Stimulated activated naive CD8-positive, alpha-beta T cell treated with anti-CD3 and anti-CD28 coated beads, Interleukin-15, amount 100 ng/mL, for 72 hours (primary cell): Measurements from ENCODE around the gene PALD1.

ENCODE experiments used
- ATAC-seq: fragments of 150-1000 bp; cut with Tn5 transposase; 2 replicates; pipeline ENCODE4 v1.10.0; 2021; ENCODE audit warnings: mild to moderate bottlenecking, moderate library complexity
- DNase-seq, 2 donors: peaks; one replicate each; pipeline ENCODE4 v3.0.0; 2021 to 2022
- H3K27ac Mint-ChIP-seq, 2 donors: one replicate each; pipeline ENCODE4 v1.8.0; 2022; ENCODE audit warnings: mild to moderate bottlenecking in 2 of 2, mixed read lengths in 2 of 2, moderate library complexity in 2 of 2
- H3K27me3 Mint-ChIP-seq: one replicate; pipeline ENCODE4 v1.8.0; 2022; ENCODE audit warnings: mixed read lengths
- H3K4me1 Mint-ChIP-seq: one replicate; pipeline ENCODE4 v1.8.0; 2022; ENCODE audit warnings: mild to moderate bottlenecking, mixed read lengths
- H3K4me3 Mint-ChIP-seq, 2 donors: one replicate each; pipeline ENCODE4 v1.8.0; 2022; ENCODE audit warnings: mild to moderate bottlenecking in 2 of 2, mixed read lengths in 2 of 2, moderate library complexity in 1 of 2
- H3K9me3 Mint-ChIP-seq, 2 donors: one replicate each; pipeline ENCODE4 v1.8.0; 2022; ENCODE audit warnings: mixed read lengths in 2 of 2

Gene PALD1

GRCh38 chr10:70491614-70492013, 13.0 kb downstream of the PALD1 start:
- Mint-ChIP-seq H3K27me3 (peaks cover 13% of the 10 kb centered on the region), H3K4me3 (no peak overlapping the region), H3K9me3 (no peaks in the 10 kb centered on the region), H3K4me1 (peaks cover 31% of the 10 kb centered on the region), H3K27ac (no peak overlapping the region)
- ATAC-seq (no peak), DNase-seq (no peak)

- DNase-seq (no peak), ATAC-seq (no peak)
- Mint-ChIP-seq H3K4me1 (peaks cover 31% of the 10 kb centered on the region), H3K27me3 (peaks cover 13% of the 10 kb centered on the region), H3K9me3 (no peaks in the 10 kb centered on the region), H3K4me3 (no peak overlapping the region), H3K27ac (no peak overlapping the region)
Observed at GRCh38 chr10:70492786-70493659, 14.5 kb downstream of the PALD1 start.

- no peaks in the 10 kb centered on the region for H3K9me3 Mint-ChIP-seq
- peaks cover 31% of the 10 kb centered on the region for H3K4me1 Mint-ChIP-seq
- H3K27me3 Mint-ChIP-seq, result peaks cover 13% of the 10 kb centered on the region
- peak; percentile 50 for ATAC-seq
- H3K4me3 Mint-ChIP-seq, result peak overlapping the region; percentile 10 to 39
- DNase-seq, result peak in 1 of 2 donors; percentile 34
- H3K27ac Mint-ChIP-seq, result no peak overlapping the region
Observed at GRCh38 chr10:70493660-70494234, 15.2 kb downstream of the PALD1 start.

- H3K9me3 Mint-ChIP-seq, result no peaks in the 10 kb centered on the region
- peak overlapping the region; percentile 44 to 59 for H3K4me3 Mint-ChIP-seq
- DNase-seq (peak; percentile 21 to 53), ATAC-seq (peak; percentile 95)
- H3K27ac Mint-ChIP-seq, result no peak overlapping the region
- H3K4me1 Mint-ChIP-seq, result peaks cover 38% of the 10 kb centered on the region
- peaks cover 13% of the 10 kb centered on the region for H3K27me3 Mint-ChIP-seq
Observed at GRCh38 chr10:70494536-70494935, 16.0 kb downstream of the PALD1 start.

DNA sequence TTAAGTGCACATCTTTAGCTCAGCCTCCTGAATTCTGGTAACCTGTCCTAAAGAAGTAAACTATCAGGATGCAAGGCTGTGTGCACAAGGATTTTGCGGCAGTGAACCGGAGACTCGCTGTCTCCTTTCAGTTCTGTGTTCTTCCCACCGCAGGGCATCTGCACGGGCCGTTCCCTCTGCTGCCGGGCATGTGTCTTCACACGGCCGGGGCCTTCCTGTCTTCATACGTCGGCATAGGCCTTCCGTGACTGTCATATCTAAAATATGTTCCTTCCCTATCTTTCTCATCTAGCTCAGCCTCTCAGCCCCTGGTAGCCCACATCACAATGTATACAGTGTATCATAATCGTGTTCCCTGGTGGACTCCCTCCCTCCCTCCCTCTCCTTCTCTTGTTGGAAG, 16.4 kb downstream of the PALD1 start:
- peak in 1 of 2 donors; percentile 27 for DNase-seq
- no peaks in the 10 kb centered on the region for H3K9me3 Mint-ChIP-seq
- peak overlapping the region; percentile 44 to 59 for H3K4me3 Mint-ChIP-seq
- peaks cover 13% of the 10 kb centered on the region for H3K27me3 Mint-ChIP-seq
- peaks cover 42% of the 10 kb centered on the region for H3K4me1 Mint-ChIP-seq
- peak overlapping the region in 1 of 2 donors; percentile 68 for H3K27ac Mint-ChIP-seq
- ATAC-seq, result peak; percentile 55

DNA sequence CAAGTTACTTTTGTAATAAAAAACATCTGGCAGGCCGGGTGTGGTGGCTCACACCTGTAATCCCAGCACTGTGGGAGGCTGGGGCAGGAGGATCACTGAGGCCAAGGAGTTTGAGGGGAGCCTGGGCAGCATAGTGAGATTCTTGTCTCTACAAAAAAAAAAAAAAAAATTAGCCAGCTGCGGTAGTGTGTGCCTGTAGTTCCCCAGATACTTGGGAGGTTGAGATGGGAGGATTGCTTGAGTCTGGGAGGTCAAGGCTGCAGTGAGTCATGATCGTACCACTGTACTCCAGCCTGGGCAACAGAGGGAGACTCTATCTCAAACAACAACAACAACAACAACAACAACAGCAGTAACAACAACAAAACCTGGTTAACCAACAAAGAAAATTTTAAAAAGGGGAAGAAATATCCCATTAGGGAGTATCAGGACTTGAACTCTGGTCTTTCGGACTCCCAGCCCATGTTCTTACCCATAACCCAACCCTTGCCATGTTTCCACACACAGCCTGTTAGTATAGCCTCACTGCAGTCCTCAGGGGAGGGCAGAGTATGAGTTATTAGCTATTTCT, 17.2 kb downstream of the PALD1 start:
- H3K4me3 Mint-ChIP-seq, result no peak overlapping the region

GRCh38 chr10:70496341-70497119, 18.0 kb downstream of the PALD1 start:
- H3K9me3 Mint-ChIP-seq, result no peaks in the 10 kb centered on the region
- ATAC-seq (no peak), DNase-seq (no peak)
- H3K4me3 Mint-ChIP-seq, result no peak overlapping the region
- H3K4me1 Mint-ChIP-seq, result peaks cover 52% of the 10 kb centered on the region
- H3K27me3 Mint-ChIP-seq, result peaks cover 13% of the 10 kb centered on the region
- no peak overlapping the region for H3K27ac Mint-ChIP-seq

More for the DNA sequence above, 17.2 kb downstream of the PALD1 start:
- peaks cover 47% of the 10 kb centered on the region for H3K4me1 Mint-ChIP-seq
- peaks cover 13% of the 10 kb centered on the region for H3K27me3 Mint-ChIP-seq
- ATAC-seq (no peak), DNase-seq (no peak)
- H3K9me3 Mint-ChIP-seq, result no peaks in the 10 kb centered on the region
- peak overlapping the region in 1 of 2 donors; percentile 68 for H3K27ac Mint-ChIP-seq

GRCh38 chr10:70497120-70497545, 18.6 kb downstream of the PALD1 start:
- ATAC-seq (no peak), DNase-seq (no peak)
- peaks cover 52% of the 10 kb centered on the region for H3K4me1 Mint-ChIP-seq
- no peaks in the 10 kb centered on the region for H3K9me3 Mint-ChIP-seq
- peaks cover 13% of the 10 kb centered on the region for H3K27me3 Mint-ChIP-seq
- H3K27ac Mint-ChIP-seq, result no peak overlapping the region
- H3K4me3 Mint-ChIP-seq, result no peak overlapping the region

DNA sequence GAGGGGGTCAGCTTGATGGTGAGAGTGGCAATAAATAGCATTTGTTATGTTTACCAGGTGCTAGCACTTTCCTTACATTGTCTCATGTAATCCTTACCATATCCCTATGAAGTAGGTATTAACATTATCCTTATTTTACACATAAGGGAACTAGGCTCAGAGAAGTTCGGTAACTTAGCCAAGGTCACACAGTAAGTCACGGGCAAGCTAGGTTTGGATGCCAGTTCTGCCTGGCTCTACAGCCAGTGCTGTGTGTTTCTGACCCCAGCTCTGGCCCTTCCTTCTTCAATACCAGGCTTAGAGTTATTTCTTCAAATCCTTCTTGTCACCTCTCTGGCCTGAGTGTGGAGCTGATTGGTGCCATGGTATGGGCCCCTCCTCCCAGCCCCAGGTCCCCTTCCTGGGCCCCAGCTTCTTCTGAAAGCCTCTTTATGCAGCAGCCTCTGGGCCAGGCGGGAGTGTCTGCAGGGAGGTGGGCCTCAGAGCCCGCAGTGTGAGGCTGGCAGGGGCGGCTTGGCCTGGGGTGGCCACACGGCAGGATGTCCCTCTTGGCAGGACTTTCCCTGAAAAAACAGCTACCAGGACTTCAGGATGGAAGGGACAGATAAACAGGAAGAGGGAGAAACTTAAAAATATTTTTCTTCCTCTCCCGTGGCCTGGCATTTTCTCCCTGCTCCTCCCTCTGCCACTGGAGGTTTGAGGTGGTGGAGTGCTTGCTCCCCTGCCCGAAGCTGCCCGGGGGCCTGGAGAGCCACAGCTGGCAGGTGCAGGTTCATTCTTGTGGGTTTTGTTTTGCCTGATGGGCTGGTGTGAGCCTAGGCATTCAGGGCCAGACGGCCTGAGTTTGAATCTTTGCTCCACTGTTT, 20.6 kb downstream of the PALD1 start:
- ATAC-seq, result no peak
- H3K27ac Mint-ChIP-seq, result no peak overlapping the region

GRCh38 chr10:70499836-70500167, 21.2 kb downstream of the PALD1 start:
- DNase-seq, result no peak
- ATAC-seq, result no peak
- Mint-ChIP-seq H3K4me3 (no peak overlapping the region), H3K27me3 (no peaks in the 10 kb centered on the region), H3K4me1 (peaks cover 33% of the 10 kb centered on the region), H3K9me3 (no peaks in the 10 kb centered on the region), H3K27ac (peak overlapping the region in 1 of 2 donors; percentile 31)

More for the DNA sequence above, 20.6 kb downstream of the PALD1 start:
- Mint-ChIP-seq H3K4me3 (no peak overlapping the region), H3K27me3 (no peaks in the 10 kb centered on the region), H3K4me1 (peaks cover 39% of the 10 kb centered on the region), H3K9me3 (no peaks in the 10 kb centered on the region)
- no peak for DNase-seq

- Mint-ChIP-seq H3K4me3 (no peak overlapping the region), H3K4me1 (peaks cover 27% of the 10 kb centered on the region), H3K9me3 (no peaks in the 10 kb centered on the region), H3K27me3 (no peaks in the 10 kb centered on the region), H3K27ac (peak overlapping the region in 1 of 2 donors; percentile 86)
- DNase-seq (no peak), ATAC-seq (no peak)
Observed at GRCh38 chr10:70500368-70500767, 21.8 kb downstream of the PALD1 start.

DNA sequence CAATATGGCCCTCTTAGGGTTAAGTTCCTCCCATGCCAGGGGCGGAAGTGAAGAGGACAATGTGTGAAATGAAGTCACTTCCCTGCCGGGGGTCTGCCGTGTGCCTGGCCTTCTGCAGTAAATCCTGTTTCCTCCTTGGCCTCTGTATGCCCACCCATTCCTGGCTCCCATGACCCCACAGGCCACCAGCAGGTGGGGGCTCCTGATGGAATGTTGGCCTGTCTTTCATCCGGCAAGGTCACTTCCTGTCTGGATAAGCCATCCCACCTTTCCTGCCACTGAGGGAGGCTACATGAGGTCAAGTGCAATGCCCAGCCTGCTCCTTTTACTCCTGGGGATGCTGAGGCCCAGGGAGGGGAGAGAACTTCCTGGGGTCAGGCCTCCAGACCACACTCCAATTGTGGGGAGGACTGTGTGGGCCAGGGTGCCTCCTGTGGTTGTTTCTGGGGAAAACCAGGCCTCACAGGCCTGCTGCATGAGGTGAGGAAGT, 22.3 kb downstream of the PALD1 start:
- Mint-ChIP-seq H3K9me3 (no peaks in the 10 kb centered on the region), H3K27me3 (no peaks in the 10 kb centered on the region), H3K4me1 (peaks cover 22% of the 10 kb centered on the region), H3K27ac (peak overlapping the region in 1 of 2 donors; percentile 80), H3K4me3 (no peak overlapping the region)
- DNase-seq (no peak), ATAC-seq (no peak)

GRCh38 chr10:70502406-70502805, 23.8 kb downstream of the PALD1 start:
- no peaks in the 10 kb centered on the region for H3K27me3 Mint-ChIP-seq
- H3K4me1 Mint-ChIP-seq, result peaks cover 21% of the 10 kb centered on the region
- no peak overlapping the region for H3K4me3 Mint-ChIP-seq
- DNase-seq (no peak), ATAC-seq (no peak)
- H3K9me3 Mint-ChIP-seq, result no peaks in the 10 kb centered on the region
- H3K27ac Mint-ChIP-seq, result no peak overlapping the region

GRCh38 chr10:70503776-70504175, 25.2 kb downstream of the PALD1 start:
- Mint-ChIP-seq H3K27ac (no peak overlapping the region), H3K4me3 (no peak overlapping the region), H3K9me3 (no peaks in the 10 kb centered on the region), H3K27me3 (no peaks in the 10 kb centered on the region), H3K4me1 (peaks cover 21% of the 10 kb centered on the region)
- ATAC-seq (no peak), DNase-seq (no peak)
